GM12878 (cell line): ENCODE data around the gene STK32B. TPM values are rescaled to one million over a fixed set of nuclear protein-coding genes. Genes with fewer than 3 reads are reported as not detected.

ENCODE experiments used
- ATAC-seq: fragments of 200-7000 bp; cut with Tn5 transposase; 3 replicates; pipeline ENCODE4 v1.9.1; 2020; ENCODE audit warnings: mild to moderate bottlenecking, moderate library complexity
- BruUV-seq: library from RNA; stranded (reverse); fragments of 400-500 nt; replicated peaks from 2 replicates; lab custom pipeline; 2021; lab: Mats Ljungman, UMichigan
- CTCF ChIA-PET: fragments of 300-600 bp; sonication (Branson Sonifier 250); formaldehyde crosslinking; extraction: SDS; loops from one replicate; lab custom pipeline; 2021; ENCODE audit warnings: inconsistent platforms; lab: Yijun Ruan, JAX
- POLR2A ChIA-PET: fragments of 350-600 bp; formaldehyde crosslinking; extraction: SDS; loops from one replicate; lab custom pipeline; 2021; ENCODE audit warnings: inconsistent platforms; lab: Charles Lee
- RAD21 ChIA-PET: fragments of 300-600 bp; sonication (Branson Sonifier 250); formaldehyde crosslinking; loops from one replicate; lab custom pipeline; 2023; ENCODE audit warnings: antibody characterized with exemption; ENCODE audit not compliant: unreplicated experiment; lab: Charles Lee
- SMC1A ChIA-PET: fragments of 300-600 bp; sonication (Branson Sonifier 250); formaldehyde crosslinking; loops from one replicate; lab custom pipeline; 2023; ENCODE audit not compliant: unreplicated experiment, uncharacterized antibody; lab: Charles Lee
- DNase-seq: peaks from one replicate; pipeline ENCODE4 v3.0.0-alpha.2; 2011; ENCODE audit warnings: low read depth, low spot score
- FAIRE-seq: peaks from 3 replicates; lab custom pipeline; 2011; peaks lifted over from hg19 to GRCh38; lab: Jason Lieb, UNC
- H2AFZ ChIP-seq: 2 replicates; pipeline ENCODE4 v1.6.0; 2011; ENCODE audit warnings: low read depth, low read length, control low read depth; ENCODE audit not compliant: control insufficient read depth
- H3K27ac ChIP-seq: 2 replicates; pipeline ENCODE4 v1.5.1; 2011; ENCODE audit warnings: control low read depth; ENCODE audit not compliant: control insufficient read depth, insufficient read depth
- H3K27me3 ChIP-seq, 2 experiments: replicated peaks in 1 of 2; 2 replicates each; pipeline versions ENCODE4 v1.6.0 to v1.6.1; 2011; ENCODE audit warnings: low read length in 1 of 2; ENCODE audit not compliant: control insufficient read depth in 2 of 2, insufficient read depth in 2 of 2
- H3K36me3 ChIP-seq, 2 experiments: 2 replicates each; pipeline ENCODE4 v1.5.1; 2011; ENCODE audit warnings: low read length in 1 of 2; ENCODE audit not compliant: control insufficient read depth in 2 of 2, insufficient read depth in 2 of 2
- H3K4me1 ChIP-seq: 2 replicates; pipeline ENCODE4 v1.6.1; 2011; ENCODE audit warnings: mild to moderate bottlenecking, low read length, moderate library complexity, mixed read lengths; ENCODE audit not compliant: control insufficient read depth, insufficient read depth
- H3K4me2 ChIP-seq: 2 replicates; pipeline ENCODE4 v1.6.0; 2011; ENCODE audit warnings: control low read depth; ENCODE audit not compliant: control insufficient read depth, insufficient read depth
- H3K4me3 ChIP-seq: fragments of 200-600 bp; sonication (generic); 2 replicates; pipeline ENCODE4 v1.5.1; 2016
- H3K79me2 ChIP-seq: 2 replicates; pipeline ENCODE4 v1.6.0; 2011; ENCODE audit warnings: low read length; ENCODE audit not compliant: control insufficient read depth, insufficient read depth
- H3K9ac ChIP-seq: 2 replicates; pipeline ENCODE4 v1.8.0; 2011; ENCODE audit warnings: low read length, control low read depth, mixed read lengths; ENCODE audit not compliant: control insufficient read depth, insufficient read depth
- H3K9me3 ChIP-seq: replicated peaks from 3 replicates; pipeline ENCODE4 v1.5.1; 2011; ENCODE audit warnings: mild to moderate bottlenecking, low read length; ENCODE audit not compliant: control insufficient read depth, insufficient read depth
- H4K20me1 ChIP-seq: 2 replicates; pipeline ENCODE4 v1.6.0; 2011; ENCODE audit not compliant: control insufficient read depth, insufficient read depth
- ATF2 ChIP-seq: IDR thresholded peaks from 2 replicates; pipeline ENCODE4 v1.6.1; 2012; ENCODE audit warnings: low read length, inconsistent platforms
- BMI1 ChIP-seq: fragments of 450-650 bp; IDR thresholded peaks from 2 replicates; pipeline ENCODE4 v1.6.1; 2016; ENCODE audit warnings: mild to moderate bottlenecking, moderate library complexity, borderline replicate concordance
- CTCF ChIP-seq, 3 experiments: IDR thresholded peaks in 2 of 3; conservative IDR thresholded peaks in 1 of 3; 2 replicates each; pipeline ENCODE4 v1.5.1; 2011; ENCODE audit warnings: low read depth in 3 of 3, low read length in 3 of 3, mild to moderate bottlenecking in 3 of 3, control low read depth in 2 of 3, moderate library complexity in 2 of 3, inconsistent platforms in 1 of 3, mixed read lengths in 1 of 3; ENCODE audit not compliant: control insufficient read depth in 2 of 3, insufficient read depth in 1 of 3; ENCODE audit errors: extremely low read depth in 1 of 3
- FOXK2 ChIP-seq: fragments of 450-650 bp; IDR thresholded peaks from 2 replicates; pipeline ENCODE4 v1.6.1; 2017; ENCODE audit warnings: mild to moderate bottlenecking, moderate library complexity
- HDAC6 ChIP-seq: fragments of 200-600 bp; sonication (generic); IDR thresholded peaks from one replicate; pipeline ENCODE4 v1.8.0; 2017; ENCODE audit warnings: antibody characterized with exemption; ENCODE audit not compliant: unreplicated experiment
- IRF4 ChIP-seq: IDR thresholded peaks from 2 replicates; pipeline ENCODE4 v1.6.1; 2011; ENCODE audit warnings: low read depth, low read length
- KDM1A ChIP-seq: fragments of 200-600 bp; sonication (generic); IDR thresholded peaks from 2 replicates; pipeline ENCODE4 v1.6.1; 2016; ENCODE audit warnings: borderline replicate concordance
- NFYB ChIP-seq: IDR thresholded peaks from 2 replicates; pipeline ENCODE4 v1.6.1; 2011; ENCODE audit warnings: low read depth, mild to moderate bottlenecking, low read length, improper control_type of control experiment, moderate library complexity; ENCODE audit not compliant: insufficient read depth
- NR2F1 ChIP-seq: fragments of 450-650 bp; conservative IDR thresholded peaks from 2 replicates; pipeline ENCODE4 v1.6.1; 2017; ENCODE audit warnings: mild to moderate bottlenecking
- POU2F2 ChIP-seq: IDR thresholded peaks from 3 replicates; pipeline ENCODE4 v1.6.1; 2011; ENCODE audit warnings: low read depth, mild to moderate bottlenecking, low read length, borderline replicate concordance
- TARDBP ChIP-seq: IDR thresholded peaks from 2 replicates; pipeline ENCODE4 v1.6.1; 2016; ENCODE audit warnings: borderline replicate concordance
- TCF7 ChIP-seq: IDR thresholded peaks from 2 replicates; pipeline ENCODE4 v1.6.1; 2014; ENCODE audit warnings: antibody characterized with exemption, borderline replicate concordance
- USF2 ChIP-seq: IDR thresholded peaks from 2 replicates; pipeline ENCODE4 v1.6.1; 2011; ENCODE audit warnings: low read depth, low read length, improper control_type of control experiment, borderline replicate concordance
- WRNIP1 ChIP-seq: IDR thresholded peaks from 2 replicates; pipeline ENCODE4 v1.6.1; 2011; ENCODE audit warnings: low read depth, low read length, improper control_type of control experiment, borderline replicate concordance
- ZNF592 ChIP-seq: fragments of 450-650 bp; IDR thresholded peaks from 2 replicates; pipeline ENCODE4 v1.6.1; 2017; ENCODE audit warnings: mild to moderate bottlenecking, moderate library complexity
- ZZZ3 ChIP-seq: IDR thresholded peaks from 2 replicates; pipeline ENCODE4 v1.6.1; 2011; ENCODE audit warnings: low read depth; ENCODE audit not compliant: control insufficient read depth, insufficient read length
- WGBS: methylation state at CpG from one replicate; pipeline ENCODE4 v1.1.6; 2016; ENCODE audit warnings: low lambda C conversion rate; ENCODE audit not compliant: insufficient replicate concordance, insufficient coverage; ENCODE audit errors: missing lambda C conversion rate; 5-methylcytosine and 5-hydroxymethylcytosine counted together
- in situ Hi-C: fragments of 300-500 bp; cut with MboI; formaldehyde crosslinking; loops from 9 replicates; pipeline ENCODE4 v1.14.3; 2018; ENCODE audit warnings: mixed read lengths
- intact Hi-C: fragments of 100-400 bp; cut with micrococcal nuclease; formaldehyde crosslinking; loops from one replicate; pipeline ENCODE4 v1.14.2; 2022; ENCODE audit not compliant: unreplicated experiment
- polyA plus RNA-seq, 11 experiments: library from polyadenylated mRNA; depleted of rRNA in 4 of 11; unstranded in 6 of 11; stranded (reverse) in 5 of 11; fragments of >200 nt; fragmentation: Nextera tagmentation in 4 of 11; fragmentation: Illumina TruSeq in 1 of 11; extraction: Ambion mirVana in 4 of 11; extraction: Trizol in 1 of 11; gene quantifications; 1 replicate in 1 of 11; 2 replicates in 10 of 11; pipeline versions ENCODE4 v1.2.1 to v1.2.3, GENCODE V29; 2011 to 2016; ENCODE audit warnings: inconsistent platforms in 2 of 11, missing spikeins in 2 of 11, low read depth in 1 of 11
- total RNA-seq, 4 experiments: library from RNA; depleted of rRNA in 3 of 4; stranded (reverse); fragments of >200 nt in 3 of 4; fragmentation: Illumina TruSeq in 1 of 4; extraction: Trizol in 1 of 4; gene quantifications; 2 replicates each; pipeline versions ENCODE4 v1.2.1 to v1.2.3, GENCODE V29; 2013 to 2021

STK32B gene
- total and polyA plus RNA-seq, 10 of the 15 experiments (the other 5 are each of a cell fraction or from before 2014, with no cell fraction given): 0.04 to 0.12 (median 0.08) TPM; not detected in 7

GRCh38 chr4:5403746-5404497, 352.6 kb downstream of the STK32B start:
- POLR2A ChIA-PET: no interaction called here
- RAD21 ChIA-PET: no interaction called here
- FAIRE-seq (no peak), DNase-seq (no peak), ATAC-seq (no peak)
- no peak overlapping the region for H3K9ac ChIP-seq
- in situ Hi-C loops (loop anchor here (10.0 kb wide), 1 partner anchor 411 kb away; no protein-coding TSS in a partner anchor), intact Hi-C loops (no loop called here)
- H3K4me1 ChIP-seq: no peaks in the 10 kb centered on the region
- no peak overlapping the region for H2AFZ ChIP-seq
- H3K27ac ChIP-seq: no peak overlapping the region
- SMC1A ChIA-PET: no interaction called here
- H3K4me2 ChIP-seq: no peak overlapping the region
- CTCF ChIA-PET: no interaction called here
- no peaks in the 10 kb centered on the region for H4K20me1 ChIP-seq
- BruUV-seq: no TSS peak
- WGBS: 30% methylated on average over 7 of the region's 7 CpGs
- H3K9me3 ChIP-seq: no peaks in the 10 kb centered on the region; the same call in 2 of the 3 replicates
- no peaks in the 10 kb centered on the region for H3K27me3 ChIP-seq
- no peaks in the 10 kb centered on the region for H3K36me3 ChIP-seq
- H3K4me3 ChIP-seq: no peak overlapping the region
- H3K79me2 ChIP-seq: no peaks in the 10 kb centered on the region
- TF ChIP-seq FOXK2 (no peak), ZZZ3 (no peak), TARDBP (no peak), HDAC6 (no peak), NFYB (no peak), POU2F2 (no peak), ZNF592 (no peak), CTCF (IDR thresholded peaks at IDR 0.05 in 2 of 3, conservative IDR thresholded peaks at IDR 0.05 in 1 of 3; ENCODE audit: control insufficient read depth in 2 of 3, extremely low read depth in 1 of 3, insufficient read depth in 1 of 3, low read depth in 3 of 3, low read length in 3 of 3) (no peak), NR2F1 (no peak), KDM1A (no peak), IRF4 (no peak), WRNIP1 (no peak), TCF7 (no peak), BMI1 (no peak), ATF2 (no peak), USF2 (no peak)
